ENCODE results near the gene PLEKHA7.

DNA sequence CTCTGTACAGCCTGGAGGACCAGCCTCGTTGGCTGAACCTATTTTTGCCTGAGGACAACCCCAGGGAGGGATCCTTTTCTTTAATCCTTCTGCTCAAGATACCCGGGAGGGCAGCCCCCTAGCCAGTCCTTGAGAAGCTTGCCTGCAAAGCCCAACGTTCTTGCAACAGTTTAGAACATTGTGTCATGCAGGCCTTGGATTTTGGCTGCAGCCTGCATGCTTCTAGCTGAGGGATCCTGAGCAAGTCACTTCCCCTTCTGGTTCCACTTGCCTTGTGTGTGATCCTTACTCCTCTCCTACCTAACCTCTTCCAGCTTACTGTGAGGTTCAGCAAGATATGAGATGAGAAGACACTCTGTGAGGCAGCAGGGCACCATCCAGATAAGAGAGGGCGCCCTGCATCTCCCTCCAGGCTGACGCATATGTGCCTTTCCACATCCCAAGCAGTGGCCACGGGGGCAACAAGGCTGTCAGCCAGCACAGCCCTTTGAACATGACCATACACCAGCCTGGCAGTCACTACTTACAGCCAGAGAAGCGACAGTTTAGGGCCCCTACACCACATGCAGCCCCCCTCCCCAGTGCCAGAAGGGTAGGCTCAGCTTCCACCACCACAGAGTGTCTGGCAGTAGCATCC lies 199.7 kb downstream of the PLEKHA7 start:
- TF ChIP-seq, protein P1, sequence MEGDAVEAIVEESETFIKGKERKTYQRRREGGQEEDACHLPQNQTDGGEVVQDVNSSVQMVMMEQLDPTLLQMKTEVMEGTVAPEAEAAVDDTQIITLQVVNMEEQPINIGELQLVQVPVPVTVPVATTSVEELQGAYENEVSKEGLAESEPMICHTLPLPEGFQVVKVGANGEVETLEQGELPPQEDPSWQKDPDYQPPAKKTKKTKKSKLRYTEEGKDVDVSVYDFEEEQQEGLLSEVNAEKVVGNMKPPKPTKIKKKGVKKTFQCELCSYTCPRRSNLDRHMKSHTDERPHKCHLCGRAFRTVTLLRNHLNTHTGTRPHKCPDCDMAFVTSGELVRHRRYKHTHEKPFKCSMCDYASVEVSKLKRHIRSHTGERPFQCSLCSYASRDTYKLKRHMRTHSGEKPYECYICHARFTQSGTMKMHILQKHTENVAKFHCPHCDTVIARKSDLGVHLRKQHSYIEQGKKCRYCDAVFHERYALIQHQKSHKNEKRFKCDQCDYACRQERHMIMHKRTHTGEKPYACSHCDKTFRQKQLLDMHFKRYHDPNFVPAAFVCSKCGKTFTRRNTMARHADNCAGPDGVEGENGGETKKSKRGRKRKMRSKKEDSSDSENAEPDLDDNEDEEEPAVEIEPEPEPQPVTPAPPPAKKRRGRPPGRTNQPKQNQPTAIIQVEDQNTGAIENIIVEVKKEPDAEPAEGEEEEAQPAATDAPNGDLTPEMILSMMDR (conservative IDR thresholded peaks at IDR 0.05), result no peak
- TF ChIP-seq ZFX (IDR thresholded peaks at IDR 0.05), result no peak
